Activated T-cell treated with anti-CD3 and anti-CD28 coated beads, Interleukin-2, amount 50 U/mL, for 48 hours (primary cell): ENCODE measurements around the gene PRPF4.
"Not testable (repeated sequence)": the region's sequence is repeated elsewhere in the genome, so short reads cannot be mapped to it uniquely, and the experiment has no call there.

Source experiments
- DNase-seq, 2 experiments: peaks; one replicate each; pipeline ENCODE4 v3.0.0-alpha.2; 2020

Gene PRPF4

DNA sequence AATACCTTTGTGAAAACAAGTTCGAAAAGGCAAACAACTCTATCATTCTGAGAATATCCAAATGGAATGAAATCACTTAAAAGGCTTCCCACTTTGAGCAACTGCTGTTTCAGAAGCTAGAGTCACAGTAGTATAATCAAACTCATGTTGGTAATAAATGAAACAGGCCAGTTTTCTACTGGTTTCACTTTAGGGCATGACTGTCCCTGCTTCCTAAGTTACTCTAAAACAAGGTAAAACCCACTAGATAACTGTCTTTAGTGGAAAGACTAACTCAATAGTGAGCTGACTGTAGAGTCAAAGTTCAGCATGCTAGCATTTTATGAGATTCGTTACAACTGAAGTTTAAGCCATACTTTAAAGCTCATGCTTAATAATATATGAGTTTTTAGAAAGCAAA lies 6.1 kb upstream of the PRPF4 start:
- DNase-seq: no peak

DNA sequence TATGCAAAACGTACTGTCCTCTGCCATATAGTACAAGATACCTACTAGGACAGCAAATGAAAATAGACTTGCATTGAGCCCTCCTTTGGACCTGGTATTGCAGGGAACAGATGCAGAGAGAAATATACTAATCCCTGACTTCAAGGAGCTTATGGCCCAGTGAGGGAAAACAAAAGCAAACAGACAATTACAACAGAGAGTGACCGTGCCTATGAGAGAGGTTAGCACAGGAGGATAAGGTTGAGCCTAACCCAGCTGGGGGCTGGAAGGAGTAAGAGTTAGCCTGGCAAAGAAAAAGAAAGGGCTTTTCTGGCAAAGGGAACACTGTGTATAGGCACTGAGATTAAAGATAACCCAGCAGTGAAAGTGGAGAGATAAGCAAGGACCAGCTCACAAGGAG lies 5.6 kb upstream of the PRPF4 start:
- no peak for DNase-seq

DNA sequence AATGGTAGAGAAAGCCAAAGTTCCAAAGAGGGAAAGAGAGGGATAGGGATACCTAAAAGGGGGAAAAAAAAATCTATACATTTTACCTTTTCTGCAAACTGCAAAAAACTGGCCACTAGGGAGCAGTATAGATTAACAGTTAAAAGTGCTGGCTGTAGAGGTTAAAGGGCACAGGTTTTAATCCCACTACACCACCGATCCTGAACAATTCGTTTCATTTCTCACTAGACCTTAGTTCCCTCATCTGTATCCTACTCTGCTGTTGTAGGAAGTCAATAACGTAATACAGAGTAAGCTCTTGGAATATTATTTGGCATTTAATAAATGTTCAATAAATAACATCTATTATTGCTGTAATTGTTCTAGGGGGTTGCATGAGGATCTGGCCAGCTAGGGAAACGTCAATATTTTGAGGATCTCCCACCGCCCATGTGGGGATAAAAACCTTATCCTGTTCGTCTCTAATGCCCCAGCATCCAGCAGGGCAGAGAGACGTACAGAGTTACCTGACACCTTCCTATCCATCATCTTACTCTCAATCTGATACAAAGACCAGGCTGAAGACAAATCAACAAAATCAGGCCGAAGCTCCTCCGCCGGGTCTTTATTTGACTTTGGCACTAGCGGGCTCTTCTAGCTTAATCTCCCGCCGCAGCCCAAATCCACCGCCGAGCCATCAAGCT lies 843 bp upstream of the PRPF4 start:
- no peak for DNase-seq

DNA sequence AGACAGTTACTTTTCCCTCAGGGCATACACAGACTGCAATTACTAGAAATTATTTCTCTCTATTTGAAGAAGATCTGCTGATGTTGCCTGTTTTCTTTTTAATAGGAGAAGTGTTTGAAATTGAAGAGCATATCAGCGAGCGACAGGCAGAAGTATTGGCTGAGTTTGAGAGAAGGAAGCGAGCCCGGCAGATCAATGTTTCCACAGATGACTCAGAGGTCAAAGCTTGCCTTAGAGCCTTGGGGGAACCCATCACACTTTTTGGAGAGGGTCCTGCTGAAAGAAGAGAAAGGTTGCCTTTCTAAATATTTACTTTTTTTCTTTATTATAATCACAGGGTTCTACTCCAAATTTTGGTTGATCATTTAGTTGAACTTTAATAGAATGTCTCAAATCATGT lies 3.4 kb downstream of the PRPF4 start:
- no peak for DNase-seq

DNA sequence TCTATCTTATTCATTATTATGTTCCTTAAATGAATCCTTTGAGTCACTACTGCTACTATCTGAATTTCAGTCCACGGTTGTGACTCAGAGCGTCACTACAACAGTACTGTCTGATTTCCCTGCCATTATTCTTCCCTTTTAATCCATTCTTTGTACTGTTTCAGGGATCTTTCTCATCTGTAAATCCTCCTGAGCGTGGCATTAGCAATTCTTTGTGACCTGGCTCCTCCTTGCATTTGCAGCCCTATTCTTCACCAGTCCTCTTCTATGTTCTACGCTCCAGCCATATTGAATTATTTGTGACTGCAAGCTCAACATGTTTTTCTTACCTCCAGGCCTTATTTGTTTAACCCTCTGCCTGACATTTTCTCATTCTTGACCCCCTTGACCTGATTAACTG lies 5.9 kb downstream of the PRPF4 start:
- no peak for DNase-seq

DNA sequence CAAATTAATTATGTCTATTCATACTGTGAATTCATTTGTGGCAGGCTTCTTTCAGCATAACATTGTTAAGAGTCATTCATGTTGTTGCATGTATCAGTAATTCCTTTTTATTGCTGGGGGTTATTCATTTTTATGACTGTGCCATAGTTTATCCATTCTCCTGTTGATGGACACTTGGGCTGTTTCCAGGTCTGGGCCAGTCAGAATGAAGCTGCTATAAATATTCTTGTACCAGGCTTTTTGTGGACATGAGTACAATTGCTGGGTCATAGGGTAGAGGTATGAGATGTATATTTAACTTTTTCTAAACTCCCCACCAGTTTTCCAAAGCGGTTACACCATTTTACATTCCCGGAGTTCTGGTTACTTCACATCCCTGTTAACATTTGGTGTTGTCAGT lies 13.6 kb downstream of the PRPF4 start:
- DNase-seq: no peak

DNA sequence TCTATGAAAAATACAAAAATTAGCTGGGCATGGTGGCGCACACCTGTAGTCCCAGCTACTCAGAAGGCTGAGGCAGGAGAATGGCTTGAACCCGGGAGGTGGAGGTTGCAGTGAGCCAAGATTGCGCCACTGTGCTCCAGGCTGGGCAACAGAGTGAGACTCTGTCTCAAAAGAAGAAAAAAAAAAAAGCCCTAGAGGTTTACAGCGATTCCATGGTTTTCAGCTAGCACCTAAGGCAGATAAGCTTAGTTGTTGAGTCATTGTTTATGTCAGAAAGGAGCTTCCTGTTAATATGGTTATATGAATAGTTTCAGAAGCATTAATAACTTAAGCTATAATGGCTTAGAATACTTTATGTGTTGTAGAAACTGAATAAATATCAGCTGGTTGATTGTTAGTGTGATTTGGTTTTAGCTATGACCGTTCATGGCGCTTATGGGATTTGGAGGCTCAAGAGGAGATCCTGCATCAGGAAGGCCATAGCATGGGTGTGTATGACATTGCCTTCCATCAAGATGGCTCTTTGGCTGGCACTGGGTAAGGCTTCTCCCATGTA lies 14.7 kb downstream of the PRPF4 start:
- no peak for DNase-seq

DNA sequence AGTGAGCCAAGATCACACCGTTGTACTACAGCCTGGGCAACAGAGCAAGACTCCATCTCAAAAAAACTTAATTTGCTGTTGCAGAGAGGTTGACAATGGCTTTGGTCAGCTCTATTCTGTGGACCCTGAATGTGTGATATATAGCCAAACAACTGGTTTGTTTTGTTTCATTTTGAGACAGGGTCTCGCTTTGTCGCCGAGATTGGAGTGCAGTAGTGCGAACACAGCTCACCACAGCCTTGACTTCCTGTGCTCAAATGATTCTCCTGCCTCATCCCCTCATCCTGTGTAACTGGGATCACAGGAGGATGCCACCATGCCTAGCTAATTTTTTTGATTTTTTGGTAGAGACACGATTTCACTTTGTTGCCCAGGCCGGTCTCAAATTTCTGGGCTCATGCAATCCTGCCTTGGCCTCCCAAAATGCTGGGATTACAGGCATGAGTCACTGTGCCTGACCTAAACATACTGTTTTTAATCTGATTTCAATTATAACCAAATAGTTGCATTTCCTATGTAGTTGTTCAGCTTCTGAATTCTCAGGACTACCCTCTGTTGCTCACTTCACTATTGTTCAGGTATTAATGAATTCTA lies 17.9 kb downstream of the PRPF4 start:
- no peak for DNase-seq

DNA sequence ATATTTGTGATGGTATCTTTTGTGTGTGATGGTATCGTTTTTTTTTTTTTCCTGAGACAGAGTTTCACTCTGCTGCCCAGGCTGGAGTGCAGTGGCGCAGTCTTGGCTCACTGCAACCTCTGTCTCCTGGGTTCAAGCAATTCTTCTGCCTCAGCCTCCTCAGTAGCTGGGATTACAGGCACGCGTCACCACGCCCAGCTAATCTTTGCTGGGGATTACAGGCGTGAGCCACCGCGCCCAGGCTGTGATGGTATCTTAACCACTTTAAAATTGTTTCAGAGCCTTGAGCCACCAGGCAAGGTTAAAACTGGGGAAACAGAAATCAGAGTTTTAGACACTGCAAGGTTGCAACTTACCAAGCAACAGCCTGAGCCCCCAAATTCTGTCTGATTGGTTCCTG lies 20.8 kb downstream of the PRPF4 start:
- not testable (repeated sequence) for DNase-seq

DNA sequence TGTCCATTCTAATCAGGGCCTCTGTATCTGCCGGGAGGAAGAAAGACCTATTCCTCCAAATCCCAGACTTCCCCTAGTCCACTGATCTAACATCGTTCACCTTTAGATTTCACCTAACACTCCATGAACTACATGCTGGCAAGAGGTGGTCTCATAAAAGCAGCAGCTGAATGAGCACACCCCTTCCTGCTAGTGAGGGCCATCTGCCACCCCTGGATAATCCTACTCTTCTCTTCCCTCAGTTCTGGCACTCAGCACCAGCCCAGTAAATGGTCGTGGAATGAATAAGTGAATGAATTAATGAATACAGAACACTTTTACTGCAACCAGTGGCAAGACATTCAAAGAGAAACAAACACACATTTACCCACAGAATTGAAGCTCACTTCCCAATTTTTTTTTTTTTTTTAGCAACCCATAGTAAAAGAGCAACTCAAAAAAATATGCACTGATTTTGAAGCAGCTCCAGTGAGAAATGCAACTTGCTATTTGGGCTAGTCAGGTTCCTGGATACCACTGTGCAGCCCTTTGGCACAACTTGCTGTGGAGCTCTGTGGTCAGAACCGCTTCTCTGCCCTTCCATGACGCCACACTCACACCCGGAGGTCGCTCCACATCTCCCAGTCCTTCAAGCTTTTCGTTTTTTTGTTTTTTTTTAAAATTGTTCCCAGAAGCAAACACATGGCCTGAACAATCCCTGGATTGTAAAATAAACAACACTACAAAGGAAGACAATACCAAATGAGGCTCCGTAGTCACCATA lies 21.5 kb downstream of the PRPF4 start:
- DNase-seq: no peak

DNA sequence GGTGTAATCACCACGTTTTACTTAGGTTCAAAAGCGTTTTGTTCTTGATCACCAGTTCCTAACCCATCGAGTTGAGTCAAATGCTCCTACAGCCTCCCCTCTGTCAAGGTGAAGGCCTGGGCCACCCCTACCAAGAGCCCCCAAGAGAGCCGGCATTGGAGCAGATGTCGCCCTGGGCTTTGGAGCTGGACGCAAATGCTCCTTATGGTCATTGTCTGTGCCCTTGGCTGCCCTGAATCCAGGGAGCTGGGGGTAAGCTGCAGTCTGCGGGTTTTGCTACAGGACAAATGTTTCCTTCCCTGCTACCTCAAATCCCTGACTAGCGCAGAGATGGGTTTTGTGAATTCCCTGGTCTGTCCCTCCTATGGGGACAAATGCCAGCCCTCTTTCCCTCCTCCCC lies 22.9 kb downstream of the PRPF4 start:
- DNase-seq: no peak

DNA sequence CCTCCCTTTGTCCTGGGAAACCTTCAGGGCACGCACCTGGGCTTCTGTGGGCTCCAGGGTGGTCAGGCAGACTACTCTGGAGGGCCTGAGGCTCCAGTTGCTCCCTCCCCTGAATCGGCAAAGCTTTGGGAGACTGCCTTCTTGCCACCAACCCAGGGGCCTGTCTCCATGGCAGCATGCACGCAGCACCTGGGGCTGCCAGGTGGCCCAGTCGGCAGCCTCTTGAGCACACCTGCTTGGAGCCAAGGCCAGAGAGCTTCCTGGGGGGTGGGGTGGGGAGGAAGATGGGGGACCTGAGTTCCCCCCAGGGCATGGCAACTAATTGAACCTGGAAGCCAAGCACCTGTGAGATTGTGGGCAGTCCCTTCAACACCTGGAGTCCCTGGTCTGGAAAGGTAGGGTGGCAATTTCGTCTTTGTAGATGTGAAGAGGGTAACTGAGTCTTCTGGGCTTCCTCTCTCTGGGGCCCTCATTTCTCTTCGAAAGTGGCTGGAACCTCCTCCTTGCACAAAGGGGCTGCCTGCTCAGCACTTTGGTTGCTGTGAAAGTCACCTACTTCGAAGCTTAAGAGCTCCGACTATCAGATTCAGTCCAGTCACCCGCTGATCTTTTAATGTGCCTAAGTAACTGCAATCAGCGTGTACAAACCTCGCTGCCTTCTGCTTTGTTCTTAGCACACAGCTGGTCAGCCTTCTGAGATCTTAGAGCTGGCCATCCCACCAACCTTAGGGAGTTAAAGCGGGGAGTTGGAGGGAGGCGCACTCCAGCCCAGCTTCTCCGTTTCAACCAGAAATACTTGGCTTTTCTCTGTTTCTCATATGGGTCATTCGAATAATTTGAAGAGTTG lies 23.7 kb downstream of the PRPF4 start:
- DNase-seq: no peak

DNA sequence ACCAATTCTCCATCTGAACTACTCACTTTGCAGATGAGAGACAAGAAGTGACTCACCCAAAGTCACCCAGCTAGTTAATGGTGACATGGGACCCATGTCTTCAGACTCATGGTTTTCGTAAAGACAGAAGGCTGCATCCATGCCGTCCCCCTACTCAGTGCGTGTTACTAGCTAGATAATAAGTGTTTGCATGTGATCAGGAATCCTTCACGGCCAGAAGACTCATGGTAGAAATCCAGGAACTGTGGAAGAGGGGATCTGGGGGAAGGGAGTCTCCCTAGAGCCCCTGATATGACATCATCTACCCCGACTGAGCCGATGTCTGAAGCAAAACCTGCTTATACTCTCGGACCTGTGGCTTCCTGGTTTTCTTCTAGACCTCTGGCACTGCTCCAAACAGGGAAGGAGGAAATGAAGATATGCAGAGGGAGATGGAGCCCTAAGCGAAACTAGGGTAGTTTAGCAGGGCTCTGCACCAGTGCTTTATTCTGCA lies 24.4 kb downstream of the PRPF4 start:
- no peak for DNase-seq

DNA sequence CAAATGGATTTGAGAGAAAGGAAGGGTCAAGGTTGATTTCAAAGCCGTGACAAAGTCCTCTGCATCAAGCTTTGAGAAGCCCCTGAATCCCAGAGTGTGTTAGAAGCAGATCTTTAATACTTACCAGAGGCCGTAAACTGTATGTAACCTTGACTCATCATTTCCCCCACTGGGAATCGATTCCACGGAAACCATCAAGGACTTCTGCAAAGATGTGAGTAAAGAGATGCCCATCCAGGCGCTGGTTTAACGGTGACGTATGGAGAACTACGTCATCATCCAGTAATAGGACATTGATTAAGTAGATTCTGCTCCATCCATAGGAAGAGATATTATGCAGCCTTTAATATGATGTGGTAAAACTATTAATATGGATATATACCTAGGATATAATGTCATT lies 26.1 kb downstream of the PRPF4 start:
- DNase-seq: no peak

DNA sequence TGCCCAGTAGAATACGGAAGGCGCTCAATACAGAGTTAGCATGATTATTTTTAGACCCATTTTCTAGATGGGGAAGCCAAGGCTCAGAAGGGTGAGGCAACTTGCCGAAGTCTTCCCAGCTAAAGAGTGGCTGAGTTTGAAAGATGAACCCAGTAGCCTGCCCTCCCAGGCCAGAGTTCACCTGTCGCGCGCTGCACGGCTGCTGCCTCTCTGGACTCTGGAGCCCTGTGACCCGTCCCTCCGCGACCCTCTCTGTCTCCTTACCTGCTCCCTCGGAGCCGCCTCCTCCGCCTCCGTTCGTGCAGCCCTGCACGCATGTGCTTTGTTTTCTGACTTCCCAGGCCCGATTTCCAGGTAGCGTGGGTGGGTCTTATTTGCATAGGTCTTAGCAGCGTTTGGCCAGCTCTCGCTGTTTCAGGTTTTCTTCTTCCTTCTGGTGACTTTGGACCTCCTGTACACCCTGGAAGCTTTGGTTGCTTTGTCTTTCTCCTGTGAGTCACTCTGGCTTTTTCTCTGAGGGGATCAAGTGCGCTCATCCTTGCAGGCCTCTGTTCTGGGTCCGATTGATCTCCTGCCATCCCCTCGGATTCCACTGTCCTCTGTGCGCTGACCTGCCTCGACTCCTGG lies 27.4 kb downstream of the PRPF4 start, which contains the start of gene RNF183:
RNF183 (minus strand) TSS at position 585 of the 627 bp plus-strand sequence. CDS start 5,192 bp downstream, outside the sequence.
- no peak for DNase-seq

DNA sequence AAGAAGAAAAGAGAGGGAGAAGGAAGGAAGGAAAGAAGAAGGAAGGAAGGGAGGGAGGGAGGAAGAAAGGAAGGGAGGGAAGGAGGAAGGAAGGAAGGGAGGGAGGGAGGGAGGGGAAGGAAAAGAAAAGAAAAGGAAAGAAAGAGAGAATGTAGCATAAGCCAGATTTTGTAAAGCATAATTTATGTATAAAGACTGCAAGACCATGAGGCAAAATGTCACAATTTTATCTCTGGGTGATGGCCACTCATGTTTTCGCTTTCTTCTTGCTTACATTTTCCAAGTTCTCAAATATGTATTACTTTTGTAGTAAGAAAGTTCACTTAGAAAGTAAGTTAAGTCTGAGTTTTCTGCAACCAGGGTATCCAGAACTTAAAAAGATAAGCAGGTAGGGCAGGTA lies 31.1 kb downstream of the PRPF4 start:
- DNase-seq: no peak

DNA sequence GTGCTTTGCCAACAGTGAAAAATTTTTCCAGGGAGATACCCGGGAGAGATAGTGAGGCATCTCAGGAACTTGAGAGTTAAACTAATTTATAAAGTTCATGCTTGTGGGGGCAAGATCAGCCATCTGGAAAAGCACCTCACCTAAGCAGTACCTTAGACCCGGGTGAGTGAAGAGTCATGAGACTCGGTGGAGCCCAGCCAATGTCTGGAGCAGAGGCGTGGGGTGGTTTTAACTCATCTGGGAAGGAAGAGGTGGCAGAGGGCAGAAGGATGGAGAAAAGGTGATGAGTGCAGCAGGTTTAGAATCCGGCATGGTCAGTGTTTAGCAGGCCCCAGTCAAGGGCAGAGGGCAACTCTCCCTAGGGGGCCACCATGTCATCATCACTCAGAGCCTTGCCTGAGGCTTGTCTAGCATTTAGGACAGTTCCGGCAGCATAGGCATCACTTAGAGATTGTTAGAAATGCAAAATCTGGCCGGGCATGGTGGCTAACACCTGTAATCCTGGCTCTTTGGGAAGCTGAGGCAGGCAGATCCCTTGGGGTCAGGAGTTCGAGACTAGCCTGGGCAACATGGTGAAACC lies 32.0 kb downstream of the PRPF4 start:
- DNase-seq: no peak

DNA sequence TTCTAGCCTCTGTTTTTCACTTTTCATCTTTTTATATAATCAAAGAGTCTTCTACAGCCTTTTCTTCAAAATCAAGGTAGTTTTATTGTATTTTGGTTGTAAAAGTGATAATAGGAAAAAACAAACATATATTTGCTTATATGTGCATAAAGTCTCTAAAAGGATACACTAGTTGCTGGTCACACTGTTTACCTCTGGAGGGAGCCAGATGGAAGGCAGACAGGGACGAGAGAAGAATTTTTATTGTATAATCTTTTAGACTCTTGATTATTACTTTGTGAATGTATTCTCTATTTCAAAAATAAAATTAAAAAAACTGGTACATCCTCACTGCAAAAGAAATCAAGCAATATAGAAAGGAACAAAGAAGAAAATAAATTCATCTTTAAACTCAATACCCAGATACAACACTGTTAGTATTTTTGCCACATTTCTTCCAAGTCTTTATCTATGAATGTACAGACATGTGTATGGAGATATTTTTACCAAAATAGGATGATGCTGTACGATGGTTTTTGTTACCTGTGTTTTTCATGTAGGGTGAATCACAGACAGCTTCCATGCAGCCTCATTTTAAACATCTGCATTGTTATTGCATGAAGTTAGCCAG lies 33.9 kb downstream of the PRPF4 start:
- DNase-seq: no peak

DNA sequence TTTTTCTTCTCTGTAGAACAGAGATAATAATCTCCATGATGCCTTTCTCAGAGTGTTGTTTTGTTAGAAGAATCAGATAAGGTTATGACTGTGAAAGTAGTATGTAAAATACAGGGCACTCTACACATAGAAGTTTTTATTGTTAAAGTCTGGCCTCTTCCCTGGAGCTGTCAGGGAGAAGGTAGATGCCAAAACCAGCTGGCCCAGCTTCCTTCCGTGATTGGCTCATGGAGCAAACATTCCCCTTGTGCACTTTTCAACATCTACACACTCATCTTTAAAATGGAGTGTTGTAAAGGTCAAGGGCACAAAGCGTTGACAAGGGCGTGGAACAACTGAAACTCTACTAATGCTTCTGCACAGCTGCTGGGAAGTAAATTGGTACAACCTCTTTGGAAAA lies 35.1 kb downstream of the PRPF4 start:
- DNase-seq: no peak

DNA sequence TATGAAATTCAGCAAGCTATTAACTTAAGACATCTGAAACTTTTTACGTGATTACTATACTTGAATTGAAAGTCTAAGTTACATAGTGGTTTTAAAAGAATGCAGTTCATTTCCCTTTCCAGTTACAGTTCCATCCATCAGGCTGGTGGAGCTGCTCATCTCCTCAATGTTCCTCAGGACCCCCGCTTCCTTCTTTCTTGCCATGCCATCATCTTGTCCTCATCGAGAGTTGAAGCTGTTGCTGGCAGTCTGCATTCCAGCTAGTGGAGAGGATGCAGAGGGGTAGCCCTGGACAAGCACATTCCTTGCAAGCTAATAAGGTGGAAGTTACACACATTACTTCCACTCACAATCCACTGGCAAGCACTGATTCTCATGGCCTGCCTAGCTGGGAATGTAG lies 36.5 kb downstream of the PRPF4 start:
- DNase-seq: no peak

DNA sequence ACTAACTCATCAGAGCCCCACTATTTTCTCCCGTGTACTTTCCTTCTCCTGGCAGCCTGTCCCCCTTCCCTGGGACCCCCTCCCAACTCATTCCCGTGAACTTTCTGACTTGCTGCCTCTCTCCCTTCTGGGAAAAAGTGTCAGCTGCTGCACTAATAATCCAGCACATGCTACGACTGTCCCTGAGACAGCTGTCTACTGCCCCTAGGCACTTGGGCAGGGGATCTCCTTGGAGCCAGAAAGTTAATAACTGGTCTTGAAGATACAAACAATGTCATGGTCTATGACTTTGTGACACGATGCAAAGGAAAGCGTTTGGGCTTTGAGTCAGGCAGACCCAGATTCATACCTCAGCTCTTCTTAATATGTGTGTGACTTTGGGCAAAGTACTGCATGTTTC lies 37.8 kb downstream of the PRPF4 start:
- DNase-seq: no peak
